GM12891 (cell line): ENCODE results near the gene THRA.

Experiments
- PAX5 ChIP-seq: IDR thresholded peaks from 2 replicates; pipeline ENCODE4 v1.6.1; 2011; ENCODE audit warnings: low read length, moderate library complexity, mild to moderate bottlenecking; ENCODE audit not compliant: insufficient read depth, severe bottlenecking
- POLR2A ChIP-seq: IDR thresholded peaks from 2 replicates; pipeline ENCODE4 v1.6.1; 2011; ENCODE audit warnings: low read depth, low read length, control low read depth
- POLR2AphosphoS5 ChIP-seq: IDR thresholded peaks from 2 replicates; pipeline ENCODE4 v1.6.1; 2011; ENCODE audit warnings: low read depth, low read length, control low read depth
- POU2F2 ChIP-seq: IDR thresholded peaks from 2 replicates; pipeline ENCODE4 v1.6.1; 2011; ENCODE audit warnings: low read depth, mild to moderate bottlenecking, control low read depth, low read length, moderate library complexity
- SPI1 ChIP-seq: IDR thresholded peaks from 2 replicates; pipeline ENCODE4 v1.6.1; 2011; ENCODE audit warnings: low read depth, low read length, control low read depth
- TAF1 ChIP-seq: IDR thresholded peaks from 2 replicates; pipeline ENCODE4 v1.6.1; 2011; ENCODE audit warnings: low read depth, low read length, control low read depth

DNA sequence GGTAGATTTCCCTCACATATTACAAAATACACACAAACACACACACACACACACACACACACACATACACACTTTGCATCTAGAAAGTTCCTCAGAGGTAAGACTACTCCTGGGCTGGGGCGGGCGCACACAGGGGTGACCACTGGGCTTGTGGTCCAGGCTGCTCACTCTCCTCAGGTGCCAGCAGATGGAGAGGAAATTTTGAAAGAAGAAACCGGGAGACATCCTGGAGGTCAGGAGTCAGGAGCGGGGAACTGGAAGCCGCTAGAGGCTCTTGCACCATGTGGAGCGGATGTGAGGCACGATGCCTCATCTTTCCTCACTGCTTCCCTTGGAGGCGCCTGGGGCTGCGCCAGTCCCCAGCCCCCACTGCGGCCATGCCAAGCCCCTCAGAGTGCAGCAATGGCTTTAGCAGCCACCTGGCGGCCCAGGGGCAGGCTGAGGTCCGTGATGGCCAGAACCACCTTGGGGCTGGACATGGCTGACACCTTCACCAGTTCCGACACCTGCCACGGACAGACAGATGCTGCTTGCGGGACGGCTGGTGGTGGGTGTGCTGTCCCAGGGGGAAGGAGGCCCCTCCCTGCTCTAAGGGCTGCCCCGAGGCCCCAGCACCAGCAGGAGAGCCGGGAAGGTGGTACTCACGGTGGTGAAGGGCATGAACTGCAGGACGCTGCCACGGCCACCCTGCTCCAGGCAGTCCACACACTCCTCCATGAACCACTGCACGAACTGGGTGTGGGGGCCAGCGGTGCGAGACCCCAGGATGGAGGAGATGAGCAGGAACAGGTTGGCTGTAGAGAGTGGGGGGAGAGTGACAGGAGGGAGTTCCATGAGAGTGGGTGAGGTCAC, 43.4 kb upstream of the THRA start:
- TF ChIP-seq POLR2AphosphoS5 (no peak), POLR2A (no peak), TAF1 (no peak), PAX5 (no peak), SPI1 (no peak), POU2F2 (no peak)
